ENCODE measurements around the gene TESK2.

TESK2 gene

DNA sequence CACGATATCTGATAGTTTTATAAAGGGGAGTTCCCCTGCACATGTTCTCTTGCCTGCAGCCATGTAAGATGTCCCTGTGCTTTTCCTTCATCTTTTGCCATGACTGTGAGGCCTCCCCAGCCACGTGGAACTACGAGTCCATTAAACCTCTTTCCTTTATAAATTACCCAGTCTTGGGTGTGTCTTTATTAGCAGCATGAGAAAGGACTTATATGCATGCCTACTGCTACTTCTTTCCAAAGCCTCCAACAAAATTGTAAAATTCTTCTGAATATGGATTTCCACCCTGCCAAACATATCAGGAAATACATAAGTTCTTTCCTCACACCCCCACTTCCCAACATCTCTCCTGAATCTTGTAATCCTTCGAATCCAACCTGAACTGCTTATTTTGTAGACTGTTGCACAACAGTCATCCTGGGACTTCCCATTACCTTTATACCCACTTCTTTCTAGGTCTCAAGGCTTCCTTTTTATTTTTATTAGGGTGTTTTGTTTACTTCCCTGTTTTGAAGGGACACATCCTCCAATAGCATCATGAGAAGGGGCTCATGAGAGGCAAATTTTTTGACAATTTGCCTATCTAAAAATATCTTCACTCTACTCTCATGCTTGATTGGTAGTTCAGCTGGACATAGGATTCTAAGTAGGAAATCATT lies 83.2 kb downstream of the TESK2 start:
- no peak for TF ChIP-seq CTCF (IDR thresholded peaks at IDR 0.05; ENCODE audit: extremely low read depth, insufficient read depth, missing control alignments)
- in situ Hi-C loops (cut with MboI; ENCODE audit: low pct_unique_long_range_greater_than_20kb, low sequenced_read_pairs, unreplicated experiment), result no loop called here
- no peak for DNase-seq (ENCODE audit: low spot score)

DNA sequence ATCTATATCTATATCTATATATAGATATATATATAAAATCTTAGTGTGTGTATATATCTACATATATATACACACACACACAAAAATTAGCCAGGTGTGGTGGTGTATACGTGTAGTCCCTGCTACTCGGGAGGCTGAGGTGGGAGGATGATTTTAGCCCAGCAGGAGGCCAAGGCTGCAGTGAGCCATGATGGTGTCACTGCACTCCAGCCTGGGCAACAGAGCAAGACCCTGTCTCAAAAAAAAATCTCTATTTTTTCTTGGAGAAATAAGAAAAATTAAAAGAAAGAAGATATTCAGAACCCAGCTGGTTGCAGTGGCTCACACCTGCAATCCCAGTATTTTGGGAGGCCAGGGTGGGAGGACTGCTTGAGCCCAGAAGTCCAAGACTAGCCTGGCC lies 85.3 kb downstream of the TESK2 start:
- DNase-seq (ENCODE audit: low spot score), result no peak
- no peak for TF ChIP-seq CTCF (IDR thresholded peaks at IDR 0.05; ENCODE audit: extremely low read depth, insufficient read depth, missing control alignments)
- in situ Hi-C loops (cut with MboI; ENCODE audit: low pct_unique_long_range_greater_than_20kb, low sequenced_read_pairs, unreplicated experiment), result no loop called here

DNA sequence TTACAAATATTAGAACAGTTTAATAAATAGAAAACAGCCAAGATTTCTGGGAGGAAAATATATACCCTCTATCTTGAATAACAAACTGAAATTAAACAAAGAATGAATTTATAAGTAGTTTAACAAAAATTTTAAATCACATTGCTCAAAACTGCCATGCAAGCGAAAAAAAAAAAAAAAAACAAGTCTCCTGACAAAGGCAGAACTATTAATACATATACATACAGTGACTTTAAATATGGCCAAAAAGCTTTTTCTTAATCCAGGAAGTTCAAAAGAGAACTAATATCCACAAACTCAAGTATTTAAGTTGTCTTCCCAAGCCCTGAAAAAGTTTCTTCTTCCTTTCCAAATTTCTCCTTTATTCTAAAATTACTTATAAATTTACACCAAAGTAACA lies 87.2 kb downstream of the TESK2 start:
- DNase-seq (ENCODE audit: low spot score), result no peak
- in situ Hi-C loops (cut with MboI; ENCODE audit: low pct_unique_long_range_greater_than_20kb, low sequenced_read_pairs, unreplicated experiment), result no loop called here
- TF ChIP-seq CTCF (IDR thresholded peaks at IDR 0.05; ENCODE audit: extremely low read depth, insufficient read depth, missing control alignments), result no peak

DNA sequence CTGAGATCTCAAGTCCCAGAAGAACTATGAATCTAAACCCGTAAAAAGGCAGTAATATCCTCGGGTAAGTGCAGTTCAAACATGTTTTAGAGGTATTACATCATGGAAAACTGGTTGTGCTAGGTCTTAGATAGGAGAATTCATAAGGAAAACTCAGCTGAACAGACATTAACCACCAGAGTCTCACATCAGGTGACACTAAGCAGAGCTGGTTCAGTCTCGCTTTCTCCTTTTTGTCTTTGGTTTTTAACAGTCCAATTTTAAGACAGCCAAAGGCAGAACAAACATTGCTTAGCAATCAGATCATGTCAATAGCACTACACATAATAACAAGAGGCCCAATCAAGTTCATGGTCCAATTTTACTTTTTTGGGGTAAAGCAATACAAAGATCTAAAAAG lies 87.7 kb downstream of the TESK2 start:
- in situ Hi-C loops (cut with MboI; ENCODE audit: low pct_unique_long_range_greater_than_20kb, low sequenced_read_pairs, unreplicated experiment), result no loop called here
- no peak for DNase-seq (ENCODE audit: low spot score)
- no peak for TF ChIP-seq CTCF (IDR thresholded peaks at IDR 0.05; ENCODE audit: extremely low read depth, insufficient read depth, missing control alignments)

DNA sequence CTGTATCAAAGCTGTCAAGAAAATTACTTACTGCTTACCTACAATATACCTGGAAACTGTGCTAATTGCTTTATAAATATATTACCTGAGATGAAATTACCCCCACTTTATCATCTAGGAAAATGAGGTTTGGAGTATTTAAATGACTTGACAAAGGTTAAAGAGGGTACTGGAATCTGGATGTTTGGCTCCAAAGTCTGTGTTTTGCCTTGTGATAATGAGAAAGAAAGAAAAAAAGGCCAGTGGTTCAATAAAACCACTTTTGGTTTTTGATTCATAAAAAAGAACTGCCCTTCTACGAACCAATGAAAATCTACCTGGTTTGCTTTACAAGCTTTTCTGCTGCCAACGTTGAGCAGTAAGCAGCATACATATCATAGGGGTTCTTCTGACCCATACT lies 89.4 kb downstream of the TESK2 start:
- TF ChIP-seq CTCF (IDR thresholded peaks at IDR 0.05; ENCODE audit: extremely low read depth, insufficient read depth, missing control alignments), result no peak
- no peak for DNase-seq (ENCODE audit: low spot score)
- in situ Hi-C loops (cut with MboI; ENCODE audit: low pct_unique_long_range_greater_than_20kb, low sequenced_read_pairs, unreplicated experiment), result no loop called here

DNA sequence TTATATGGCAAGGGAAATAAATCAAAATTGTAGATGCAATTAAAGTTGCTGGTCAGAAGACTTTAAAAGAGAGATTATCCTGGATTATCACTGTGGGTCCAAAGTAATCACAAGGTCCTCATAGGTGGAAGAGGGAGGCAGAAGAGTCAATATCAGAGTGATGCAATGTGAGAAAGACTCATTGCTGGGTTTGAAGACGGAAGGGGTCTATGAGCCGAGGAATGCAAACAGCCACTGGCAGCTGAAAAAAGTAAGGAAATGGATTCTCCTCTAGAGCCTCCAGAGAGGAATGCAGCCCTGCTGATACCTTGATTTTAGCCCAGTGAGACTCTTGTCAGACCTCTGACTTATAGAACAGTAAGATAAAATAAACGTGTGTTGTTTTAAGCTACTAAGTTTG lies 90.9 kb downstream of the TESK2 start:
- TF ChIP-seq CTCF (IDR thresholded peaks at IDR 0.05; ENCODE audit: extremely low read depth, insufficient read depth, missing control alignments), result no peak
- in situ Hi-C loops (cut with MboI; ENCODE audit: low pct_unique_long_range_greater_than_20kb, low sequenced_read_pairs, unreplicated experiment), result no loop called here
- DNase-seq (ENCODE audit: low spot score), result no peak

DNA sequence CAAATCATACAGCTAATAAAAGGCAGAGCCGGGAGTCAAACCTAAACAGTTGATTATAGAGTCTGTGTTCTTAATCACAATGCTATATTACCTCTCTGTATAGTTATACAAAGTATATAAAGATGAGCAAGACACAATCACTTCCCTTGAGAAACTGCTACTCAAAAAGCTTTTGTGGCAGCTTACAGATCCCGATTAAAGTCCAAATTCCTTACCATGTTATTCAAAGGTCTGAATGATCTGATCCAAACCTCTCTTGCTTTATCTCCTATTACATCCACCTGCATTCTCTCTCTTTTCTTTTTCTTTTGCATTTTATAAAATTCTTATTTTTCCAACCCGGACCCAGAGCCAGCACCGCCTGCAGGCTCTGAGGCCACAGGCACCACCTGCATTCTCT lies 93.7 kb downstream of the TESK2 start:
- TF ChIP-seq CTCF (IDR thresholded peaks at IDR 0.05; ENCODE audit: extremely low read depth, insufficient read depth, missing control alignments), result no peak
- in situ Hi-C loops (cut with MboI; ENCODE audit: low pct_unique_long_range_greater_than_20kb, low sequenced_read_pairs, unreplicated experiment), result no loop called here
- no peak for DNase-seq (ENCODE audit: low spot score)
